ENCODE measurements around the gene PTN.

Gene PTN

DNA sequence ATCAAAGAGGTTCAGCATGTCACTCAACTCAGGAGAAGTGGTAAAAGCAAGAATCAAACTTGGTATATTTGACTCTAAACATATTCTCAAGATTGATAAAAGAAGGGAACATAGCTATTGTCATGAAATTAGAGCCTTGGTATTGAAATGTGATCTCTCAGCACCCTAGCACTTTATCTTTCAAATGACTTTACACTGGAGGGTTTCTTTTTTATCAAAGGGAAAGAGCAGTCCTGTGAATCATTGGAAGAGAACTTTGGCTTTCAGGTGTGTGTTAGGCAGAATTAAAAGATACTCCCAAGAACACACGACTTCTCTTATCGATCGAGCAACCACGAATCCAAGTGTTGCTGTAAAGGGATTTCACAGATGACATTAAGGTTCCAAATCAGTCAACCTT, 54.4 kb downstream of the PTN start:
- Histone ChIP-seq H3K4me3 (ENCODE audit: insufficient read depth, low read length, poor library complexity, severe bottlenecking) (no peak overlapping the region), H3F3A (ENCODE audit: insufficient read depth) (no peaks in the 10 kb centered on the region), H2AFZ (ENCODE audit: low read depth, low read length, severe bottlenecking) (no peak overlapping the region), H3K79me2 (ENCODE audit: insufficient read depth, low read length) (no peaks in the 10 kb centered on the region), H3K27me3 (ENCODE audit: low read length) (no peaks in the 10 kb centered on the region), H3K36me3 (ENCODE audit: low read length) (no peaks in the 10 kb centered on the region), H3K9me3 (ENCODE audit: insufficient read depth, low read length) (no peaks in the 10 kb centered on the region), H3K9me2 (replicated peaks; ENCODE audit: insufficient read depth, low read length) (no peaks in the 10 kb centered on the region), H3K9ac (ENCODE audit: low read length) (no peak overlapping the region), H3K4me2 (ENCODE audit: low read depth, low read length, poor library complexity, severe bottlenecking) (no peak overlapping the region), H3K27ac (ENCODE audit: low read depth, low read length) (no peak overlapping the region), H4K20me1 (ENCODE audit: low read depth, low read length) (no peaks in the 10 kb centered on the region)
- TF ChIP-seq, protein P1, sequence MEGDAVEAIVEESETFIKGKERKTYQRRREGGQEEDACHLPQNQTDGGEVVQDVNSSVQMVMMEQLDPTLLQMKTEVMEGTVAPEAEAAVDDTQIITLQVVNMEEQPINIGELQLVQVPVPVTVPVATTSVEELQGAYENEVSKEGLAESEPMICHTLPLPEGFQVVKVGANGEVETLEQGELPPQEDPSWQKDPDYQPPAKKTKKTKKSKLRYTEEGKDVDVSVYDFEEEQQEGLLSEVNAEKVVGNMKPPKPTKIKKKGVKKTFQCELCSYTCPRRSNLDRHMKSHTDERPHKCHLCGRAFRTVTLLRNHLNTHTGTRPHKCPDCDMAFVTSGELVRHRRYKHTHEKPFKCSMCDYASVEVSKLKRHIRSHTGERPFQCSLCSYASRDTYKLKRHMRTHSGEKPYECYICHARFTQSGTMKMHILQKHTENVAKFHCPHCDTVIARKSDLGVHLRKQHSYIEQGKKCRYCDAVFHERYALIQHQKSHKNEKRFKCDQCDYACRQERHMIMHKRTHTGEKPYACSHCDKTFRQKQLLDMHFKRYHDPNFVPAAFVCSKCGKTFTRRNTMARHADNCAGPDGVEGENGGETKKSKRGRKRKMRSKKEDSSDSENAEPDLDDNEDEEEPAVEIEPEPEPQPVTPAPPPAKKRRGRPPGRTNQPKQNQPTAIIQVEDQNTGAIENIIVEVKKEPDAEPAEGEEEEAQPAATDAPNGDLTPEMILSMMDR (IDR thresholded peaks at IDR 0.05; ENCODE audit: insufficient read depth, low read length, poor library complexity, severe bottlenecking) = no peak
- TF ChIP-seq EZH2phosphoT487 (conservative IDR thresholded peaks at IDR 0.05; ENCODE audit: low read length) = no peak

DNA sequence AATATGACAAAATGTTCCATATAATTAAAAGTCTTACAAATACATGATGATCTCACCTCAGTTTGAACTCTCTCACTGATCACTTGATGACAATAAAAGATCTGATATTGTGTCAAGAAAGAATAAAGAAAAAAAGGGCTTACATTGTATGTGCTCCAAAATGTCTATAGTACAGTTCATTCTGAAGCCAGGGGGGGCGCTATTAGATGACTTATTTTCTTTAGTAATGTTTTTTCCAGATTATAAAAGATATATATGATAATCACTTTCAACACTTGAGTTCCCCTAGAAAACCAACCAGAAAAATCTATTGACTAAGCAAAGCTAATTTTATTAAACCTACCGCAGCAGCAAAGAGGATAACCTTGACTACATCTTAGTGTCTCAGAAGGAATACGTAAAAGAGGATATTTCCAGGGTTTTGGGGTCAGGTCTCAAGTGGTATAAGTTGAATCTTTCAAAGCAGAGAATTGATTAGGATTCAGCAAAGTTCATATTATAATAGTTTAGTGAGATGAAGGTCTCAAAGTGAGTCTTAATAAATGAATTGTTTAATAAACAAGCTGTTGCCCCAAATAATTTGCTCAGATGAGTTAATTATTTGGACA, 55.8 kb downstream of the PTN start:
- Histone ChIP-seq H3K4me2 (ENCODE audit: low read depth, low read length, poor library complexity, severe bottlenecking) (no peak overlapping the region), H3K9me2 (replicated peaks; ENCODE audit: insufficient read depth, low read length) (no peaks in the 10 kb centered on the region), H3K9ac (ENCODE audit: low read length) (no peak overlapping the region), H3K27ac (ENCODE audit: low read depth, low read length) (no peak overlapping the region), H3K36me3 (ENCODE audit: low read length) (no peaks in the 10 kb centered on the region), H3K27me3 (ENCODE audit: low read length) (no peaks in the 10 kb centered on the region), H2AFZ (ENCODE audit: low read depth, low read length, severe bottlenecking) (no peak overlapping the region), H3K79me2 (ENCODE audit: insufficient read depth, low read length) (no peaks in the 10 kb centered on the region), H3K9me3 (ENCODE audit: insufficient read depth, low read length) (no peaks in the 10 kb centered on the region), H4K20me1 (ENCODE audit: low read depth, low read length) (no peaks in the 10 kb centered on the region), H3F3A (ENCODE audit: insufficient read depth) (no peaks in the 10 kb centered on the region), H3K4me3 (ENCODE audit: insufficient read depth, low read length, poor library complexity, severe bottlenecking) (no peak overlapping the region)
- TF ChIP-seq, protein P1 (IDR thresholded peaks at IDR 0.05; ENCODE audit: insufficient read depth, low read length, poor library complexity, severe bottlenecking) = no peak
- TF ChIP-seq EZH2phosphoT487 (conservative IDR thresholded peaks at IDR 0.05; ENCODE audit: low read length) = no peak

DNA sequence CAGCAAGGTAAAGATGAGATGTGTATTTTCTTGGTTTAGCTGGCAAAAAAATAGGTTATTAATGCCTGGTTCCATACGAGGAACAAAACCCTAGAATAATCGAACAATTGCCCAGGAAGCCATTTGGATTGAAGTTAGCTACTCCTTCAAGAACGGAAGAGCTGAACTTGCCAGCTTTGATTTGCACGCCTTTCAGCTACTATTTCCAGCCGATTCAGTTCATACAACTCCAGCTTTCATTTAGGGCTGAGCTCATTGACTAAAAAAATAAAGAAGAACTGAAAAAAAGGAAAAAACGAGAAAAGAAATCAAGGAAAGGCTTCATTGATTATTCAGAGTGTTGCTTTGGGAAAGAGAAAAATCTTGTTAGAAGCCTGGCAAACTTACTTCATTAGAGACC, 60.4 kb downstream of the PTN start:
- Histone ChIP-seq H2AFZ (ENCODE audit: low read depth, low read length, severe bottlenecking) (no peak overlapping the region), H3F3A (ENCODE audit: insufficient read depth) (no peaks in the 10 kb centered on the region), H3K9me2 (replicated peaks; ENCODE audit: insufficient read depth, low read length) (no peaks in the 10 kb centered on the region), H3K9ac (ENCODE audit: low read length) (no peak overlapping the region), H3K79me2 (ENCODE audit: insufficient read depth, low read length) (no peaks in the 10 kb centered on the region), H3K27ac (ENCODE audit: low read depth, low read length) (no peak overlapping the region), H3K4me2 (ENCODE audit: low read depth, low read length, poor library complexity, severe bottlenecking) (no peak overlapping the region), H3K9me3 (ENCODE audit: insufficient read depth, low read length) (no peaks in the 10 kb centered on the region), H4K20me1 (ENCODE audit: low read depth, low read length) (no peaks in the 10 kb centered on the region), H3K36me3 (ENCODE audit: low read length) (no peaks in the 10 kb centered on the region), H3K27me3 (ENCODE audit: low read length) (no peaks in the 10 kb centered on the region), H3K4me3 (ENCODE audit: insufficient read depth, low read length, poor library complexity, severe bottlenecking) (no peak overlapping the region)
- no peak for TF ChIP-seq EZH2phosphoT487 (conservative IDR thresholded peaks at IDR 0.05; ENCODE audit: low read length)
- TF ChIP-seq, protein P1 (IDR thresholded peaks at IDR 0.05; ENCODE audit: insufficient read depth, low read length, poor library complexity, severe bottlenecking) = no peak

All from SU-DHL-6 (cell line).